ENCODE data around the gene ELF4. TPM values are rescaled to one million over a fixed set of nuclear protein-coding genes. Genes with fewer than 3 reads are reported as not detected.

The ELF4 gene
- total RNA-seq, 4 donors from 2014 or later: 10.8 to 30.5 (median 15.0) TPM

DNA sequence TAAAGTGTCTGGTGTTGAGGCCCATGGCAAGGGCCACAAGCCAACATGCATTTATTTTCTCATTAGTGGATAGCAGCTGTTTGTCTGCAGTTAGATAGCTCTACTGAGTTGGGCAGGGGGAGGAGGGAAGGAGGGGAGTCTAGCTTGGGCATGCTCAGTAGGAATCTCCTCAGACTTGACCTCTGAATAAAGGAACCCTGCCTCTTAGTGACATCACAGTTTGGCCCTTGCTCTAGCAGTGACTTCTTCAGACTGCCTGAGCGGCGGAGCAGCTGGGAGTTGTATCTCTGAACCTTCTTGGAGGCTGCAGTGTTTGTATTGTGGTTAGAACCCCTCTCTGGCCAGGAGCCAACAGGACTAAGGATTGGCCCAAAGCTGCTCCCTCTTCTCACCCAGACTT lies 70.5 kb downstream of the ELF4 start:
- TF ChIP-seq, protein P1, sequence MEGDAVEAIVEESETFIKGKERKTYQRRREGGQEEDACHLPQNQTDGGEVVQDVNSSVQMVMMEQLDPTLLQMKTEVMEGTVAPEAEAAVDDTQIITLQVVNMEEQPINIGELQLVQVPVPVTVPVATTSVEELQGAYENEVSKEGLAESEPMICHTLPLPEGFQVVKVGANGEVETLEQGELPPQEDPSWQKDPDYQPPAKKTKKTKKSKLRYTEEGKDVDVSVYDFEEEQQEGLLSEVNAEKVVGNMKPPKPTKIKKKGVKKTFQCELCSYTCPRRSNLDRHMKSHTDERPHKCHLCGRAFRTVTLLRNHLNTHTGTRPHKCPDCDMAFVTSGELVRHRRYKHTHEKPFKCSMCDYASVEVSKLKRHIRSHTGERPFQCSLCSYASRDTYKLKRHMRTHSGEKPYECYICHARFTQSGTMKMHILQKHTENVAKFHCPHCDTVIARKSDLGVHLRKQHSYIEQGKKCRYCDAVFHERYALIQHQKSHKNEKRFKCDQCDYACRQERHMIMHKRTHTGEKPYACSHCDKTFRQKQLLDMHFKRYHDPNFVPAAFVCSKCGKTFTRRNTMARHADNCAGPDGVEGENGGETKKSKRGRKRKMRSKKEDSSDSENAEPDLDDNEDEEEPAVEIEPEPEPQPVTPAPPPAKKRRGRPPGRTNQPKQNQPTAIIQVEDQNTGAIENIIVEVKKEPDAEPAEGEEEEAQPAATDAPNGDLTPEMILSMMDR (IDR thresholded peaks at IDR 0.05): no peak
- ATAC-seq (ENCODE audit: low FRiP score): no peak
- no peak for DNase-seq (ENCODE audit: low spot score)

DNA sequence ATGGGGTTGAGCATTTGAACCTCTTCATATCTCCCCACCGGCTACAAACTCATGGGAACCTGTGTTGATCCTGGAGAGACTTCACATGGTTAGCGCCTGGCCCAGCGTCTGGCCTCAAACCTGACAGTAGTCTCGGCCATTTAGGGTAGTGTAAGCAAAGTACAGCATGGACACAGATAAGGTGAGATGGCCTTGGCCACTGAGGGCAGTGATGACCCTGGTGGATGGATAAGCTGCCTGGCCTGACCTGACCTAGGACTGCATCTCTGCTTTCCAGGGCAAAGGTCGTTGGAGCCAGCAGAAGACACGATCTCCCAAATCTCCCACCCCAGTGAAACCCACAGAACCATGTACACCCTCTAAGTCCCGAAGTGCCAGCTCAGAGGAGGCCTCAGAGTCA lies 76.1 kb downstream of the ELF4 start:
- TF ChIP-seq, protein P1 (IDR thresholded peaks at IDR 0.05): no peak
- no peak for ATAC-seq (ENCODE audit: low FRiP score)
- no peak for DNase-seq (ENCODE audit: low spot score)

DNA sequence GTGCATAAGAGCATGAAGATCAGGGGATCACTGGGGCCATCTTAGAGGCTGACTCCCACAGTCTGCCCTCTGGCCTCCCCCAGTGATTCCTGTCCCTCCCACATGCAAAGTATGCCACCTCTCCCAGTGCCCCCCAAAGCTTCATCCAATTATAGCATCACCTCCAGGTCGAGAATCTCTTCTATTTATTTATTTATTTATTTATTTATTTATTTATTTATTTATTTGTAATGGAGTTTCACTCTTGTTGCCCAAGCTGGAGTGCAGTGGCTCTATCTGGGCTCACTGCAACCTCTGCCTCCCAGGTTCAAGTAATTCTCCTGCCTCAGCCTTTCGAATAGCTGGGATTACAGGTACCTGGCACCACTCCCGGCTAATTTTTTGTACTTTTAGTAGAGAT lies 77.7 kb downstream of the ELF4 start:
- TF ChIP-seq, protein P1 (IDR thresholded peaks at IDR 0.05): no peak
- DNase-seq (ENCODE audit: low spot score): no peak
- no peak for ATAC-seq (ENCODE audit: low FRiP score)

DNA sequence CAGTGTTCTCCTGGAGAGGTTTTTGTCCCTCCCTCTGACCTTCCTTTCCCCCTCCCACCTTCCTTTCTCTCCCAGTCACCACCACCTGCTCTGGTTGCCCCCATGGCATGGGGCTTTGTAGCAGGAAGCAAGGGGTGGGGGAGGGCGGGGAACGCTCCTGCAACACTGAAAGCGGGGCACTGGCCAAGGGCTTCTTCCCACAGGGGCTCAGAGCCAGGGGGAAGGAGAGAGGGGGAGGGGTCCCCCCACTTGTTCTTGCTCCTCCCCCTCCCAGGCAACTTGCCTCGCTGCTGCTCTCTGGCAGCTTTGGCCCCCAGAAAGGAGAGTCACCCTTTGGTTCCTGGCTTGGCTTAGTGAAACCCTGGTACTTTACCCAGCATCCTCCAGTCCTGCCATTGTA lies 79.5 kb downstream of the ELF4 start:
- TF ChIP-seq, protein P1 (IDR thresholded peaks at IDR 0.05): no peak
- no peak for ATAC-seq (ENCODE audit: low FRiP score)

DNA sequence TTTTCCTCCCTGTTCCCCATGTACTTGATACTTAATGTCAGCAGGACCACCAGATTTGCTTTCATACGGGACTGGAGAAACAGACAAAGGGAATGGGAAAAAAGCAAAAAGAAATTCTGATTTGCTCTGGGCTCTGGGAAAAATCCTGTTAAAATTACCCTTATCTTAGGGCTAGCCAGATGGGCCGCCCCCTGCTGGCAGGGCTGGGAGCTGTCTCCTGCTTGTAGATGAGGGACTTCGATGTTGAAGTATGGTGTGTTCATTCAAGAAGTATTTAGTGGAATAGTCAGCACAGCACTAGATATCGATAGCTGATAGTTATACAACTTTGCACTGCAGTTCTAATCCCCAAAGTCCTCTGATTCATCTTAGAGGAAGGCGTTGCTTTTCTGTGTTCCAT lies 82.1 kb downstream of the ELF4 start:
- TF ChIP-seq, protein P1 (IDR thresholded peaks at IDR 0.05): no peak
- peak; percentile 37 for DNase-seq (ENCODE audit: low spot score)
- no peak for ATAC-seq (ENCODE audit: low FRiP score)

More for the DNA sequence above, 79.5 kb downstream of the ELF4 start:
- DNase-seq (ENCODE audit: low spot score): no peak

DNA sequence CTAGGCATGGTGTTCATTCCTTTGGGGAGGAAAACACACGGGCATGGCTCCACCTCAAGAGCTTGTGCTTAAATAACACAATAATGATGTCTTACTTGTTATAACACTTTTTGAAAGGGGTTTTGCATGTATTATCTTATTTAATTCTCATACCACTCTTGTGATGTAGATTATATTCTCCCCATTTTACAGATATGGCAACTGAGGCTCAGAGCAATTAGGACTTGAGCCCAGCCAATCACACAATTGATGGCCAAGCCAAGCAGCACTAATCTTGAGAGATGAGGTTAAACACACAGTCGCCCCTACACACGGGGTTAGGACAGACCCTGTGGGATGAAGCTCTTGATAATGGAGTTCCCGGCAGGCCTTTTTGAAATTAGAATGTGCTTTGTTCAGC lies 82.7 kb downstream of the ELF4 start:
- no peak for ATAC-seq (ENCODE audit: low FRiP score)
- no peak for DNase-seq (ENCODE audit: low spot score)
- TF ChIP-seq, protein P1 (IDR thresholded peaks at IDR 0.05): no peak

DNA sequence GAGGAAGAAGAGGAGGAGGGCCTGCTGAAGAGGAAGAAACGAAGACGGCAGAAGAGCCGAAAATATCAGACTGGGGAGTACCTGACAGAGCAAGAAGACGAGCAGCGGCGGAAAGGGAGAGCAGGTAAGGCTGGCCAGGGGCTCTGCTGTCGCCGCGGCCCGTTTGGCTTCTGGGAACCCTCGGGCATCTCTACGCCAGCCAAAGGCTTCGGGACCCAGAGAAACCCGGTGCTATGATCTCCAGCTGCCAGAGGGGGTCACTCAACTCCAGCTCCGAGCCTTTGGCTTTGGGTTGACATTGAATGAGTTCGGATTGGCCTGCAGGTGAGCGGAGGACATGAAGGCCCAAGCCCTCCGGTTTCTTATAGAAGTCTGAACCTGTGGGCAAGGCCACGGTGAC lies 85.0 kb downstream of the ELF4 start:
- TF ChIP-seq, protein P1 (IDR thresholded peaks at IDR 0.05): no peak
- ATAC-seq (ENCODE audit: low FRiP score) (no peak), DNase-seq (ENCODE audit: low spot score) (no peak)
